ENCODE data around the gene GAS2.

DNA sequence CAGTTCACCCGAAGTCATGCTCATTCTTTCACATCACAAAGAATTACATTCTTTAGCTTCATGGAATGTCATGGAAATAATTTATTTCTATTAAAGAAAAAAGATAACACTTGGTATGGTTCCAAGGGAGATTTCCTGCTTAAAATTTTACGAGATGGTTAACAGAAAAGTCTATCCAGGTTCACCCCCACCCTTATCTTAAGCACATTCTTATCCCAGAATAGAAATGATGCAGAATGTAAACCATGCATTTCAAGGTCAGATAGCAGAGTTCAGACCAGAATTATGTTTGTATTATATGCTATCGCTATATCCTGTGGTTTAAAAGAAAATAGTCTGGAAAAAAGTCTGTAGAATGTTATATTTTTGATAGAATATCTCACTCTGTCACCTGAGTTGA, 58.7 kb downstream of the GAS2 start:
- TF ChIP-seq CTCF (IDR thresholded peaks at IDR 0.05) (no peak), POLR2A (IDR thresholded peaks at IDR 0.05) (no peak)

All from Peyer's patch (tissue), 4 donors.